ENCODE results near the gene LYL1.
A peak's percentile ranks its signal among the peaks of the same experiment; 100 is the strongest.

The LYL1 gene

GRCh38 chr19:13139633-13140311 lies 37.1 kb upstream of the LYL1 start:
- TF ChIP-seq TAF1 (IDR thresholded peaks at IDR 0.05; ENCODE audit: low read depth, low read length) (no peak), PAX5 (IDR thresholded peaks at IDR 0.05; ENCODE audit: insufficient read depth, low read length, severe bottlenecking) (no peak), POLR2AphosphoS5 (IDR thresholded peaks at IDR 0.05; ENCODE audit: low read depth, low read length) (no peak), SPI1 (IDR thresholded peaks at IDR 0.05; ENCODE audit: low read depth, low read length) (no peak), POLR2A (IDR thresholded peaks at IDR 0.05; ENCODE audit: low read depth, low read length) (no peak), POU2F2 (IDR thresholded peaks at IDR 0.05; ENCODE audit: low read depth, low read length) (no peak)
- DNase-seq (ENCODE audit: insufficient read length, low spot score): no peak
- no peak for FAIRE-seq

GRCh38 chr19:13138916-13139198 lies 36.2 kb upstream of the LYL1 start:
- no peak for FAIRE-seq
- DNase-seq (ENCODE audit: insufficient read length, low spot score): no peak
- TF ChIP-seq TAF1 (IDR thresholded peaks at IDR 0.05; ENCODE audit: low read depth, low read length) (no peak), PAX5 (IDR thresholded peaks at IDR 0.05; ENCODE audit: insufficient read depth, low read length, severe bottlenecking) (no peak), POLR2A (IDR thresholded peaks at IDR 0.05; ENCODE audit: low read depth, low read length) (no peak), POU2F2 (IDR thresholded peaks at IDR 0.05; ENCODE audit: low read depth, low read length) (no peak), POLR2AphosphoS5 (IDR thresholded peaks at IDR 0.05; ENCODE audit: low read depth, low read length) (no peak), SPI1 (IDR thresholded peaks at IDR 0.05; ENCODE audit: low read depth, low read length) (no peak)

GRCh38 chr19:13138171-13138915 lies 35.7 kb upstream of the LYL1 start:
- no peak for FAIRE-seq
- TF ChIP-seq TAF1 (IDR thresholded peaks at IDR 0.05; ENCODE audit: low read depth, low read length): no peak
- no peak for TF ChIP-seq POLR2A (IDR thresholded peaks at IDR 0.05; ENCODE audit: low read depth, low read length)
- no peak for TF ChIP-seq PAX5 (IDR thresholded peaks at IDR 0.05; ENCODE audit: insufficient read depth, low read length, severe bottlenecking)
- no peak for TF ChIP-seq POU2F2 (IDR thresholded peaks at IDR 0.05; ENCODE audit: low read depth, low read length)
- no peak for TF ChIP-seq SPI1 (IDR thresholded peaks at IDR 0.05; ENCODE audit: low read depth, low read length)
- TF ChIP-seq POLR2AphosphoS5 (IDR thresholded peaks at IDR 0.05; ENCODE audit: low read depth, low read length): no peak
- DNase-seq (ENCODE audit: insufficient read length, low spot score): no peak

GRCh38 chr19:13137290-13137794 lies 34.7 kb upstream of the LYL1 start:
- TF ChIP-seq TAF1 (IDR thresholded peaks at IDR 0.05; ENCODE audit: low read depth, low read length) (no peak), POLR2A (IDR thresholded peaks at IDR 0.05; ENCODE audit: low read depth, low read length) (no peak)
- no peak for DNase-seq (ENCODE audit: insufficient read length, low spot score)
- FAIRE-seq: no peak

DNA sequence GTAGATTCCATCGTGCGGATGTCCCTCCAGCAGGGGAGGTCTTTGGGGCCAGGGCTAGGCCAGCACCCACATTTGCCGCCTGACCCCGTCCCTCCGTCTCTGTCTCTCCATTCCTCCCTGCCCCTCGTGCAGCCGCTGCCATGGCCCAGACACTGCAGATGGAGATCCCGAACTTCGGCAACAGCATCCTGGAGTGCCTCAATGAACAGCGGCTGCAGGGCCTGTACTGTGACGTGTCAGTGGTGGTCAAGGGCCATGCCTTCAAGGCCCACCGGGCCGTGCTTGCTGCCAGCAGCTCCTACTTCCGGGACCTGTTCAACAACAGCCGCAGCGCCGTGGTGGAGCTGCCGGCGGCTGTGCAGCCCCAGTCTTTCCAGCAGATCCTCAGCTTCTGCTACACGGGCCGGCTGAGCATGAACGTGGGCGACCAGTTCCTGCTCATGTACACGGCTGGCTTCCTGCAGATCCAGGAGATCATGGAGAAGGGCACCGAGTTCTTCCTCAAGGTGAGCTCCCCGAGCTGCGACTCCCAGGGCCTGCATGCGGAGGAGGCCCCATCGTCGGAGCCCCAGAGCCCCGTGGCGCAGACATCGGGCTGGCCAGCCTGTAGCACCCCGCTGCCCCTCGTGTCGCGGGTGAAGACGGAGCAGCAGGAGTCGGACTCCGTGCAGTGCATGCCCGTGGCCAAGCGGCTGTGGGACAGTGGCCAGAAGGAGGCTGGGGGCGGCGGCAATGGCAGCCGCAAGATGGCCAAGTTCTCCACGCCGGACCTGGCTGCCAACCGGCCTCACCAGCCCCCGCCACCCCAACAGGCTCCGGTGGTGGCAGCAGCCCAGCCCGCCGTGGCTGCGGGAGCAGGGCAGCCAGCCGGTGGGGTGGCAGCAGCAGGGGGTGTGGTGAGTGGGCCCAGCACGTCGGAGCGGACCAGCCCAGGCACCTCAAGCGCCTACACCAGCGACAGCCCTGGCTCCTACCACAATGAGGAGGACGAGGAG lies 32.7 kb upstream of the LYL1 start:
- FAIRE-seq: no peak
- DNase-seq (ENCODE audit: insufficient read length, low spot score): no peak
- TF ChIP-seq TAF1 (IDR thresholded peaks at IDR 0.05; ENCODE audit: low read depth, low read length) (no peak), POLR2AphosphoS5 (IDR thresholded peaks at IDR 0.05; ENCODE audit: low read depth, low read length) (no peak), PAX5 (IDR thresholded peaks at IDR 0.05; ENCODE audit: insufficient read depth, low read length, severe bottlenecking) (no peak), SPI1 (IDR thresholded peaks at IDR 0.05; ENCODE audit: low read depth, low read length) (no peak), POU2F2 (IDR thresholded peaks at IDR 0.05; ENCODE audit: low read depth, low read length) (no peak), POLR2A (IDR thresholded peaks at IDR 0.05; ENCODE audit: low read depth, low read length) (no peak)

- FAIRE-seq (no peak), DNase-seq (ENCODE audit: insufficient read length, low spot score) (no peak)
- no peak for TF ChIP-seq POU2F2 (IDR thresholded peaks at IDR 0.05; ENCODE audit: low read depth, low read length)
- TF ChIP-seq POLR2AphosphoS5 (IDR thresholded peaks at IDR 0.05; ENCODE audit: low read depth, low read length): no peak
- TF ChIP-seq TAF1 (IDR thresholded peaks at IDR 0.05; ENCODE audit: low read depth, low read length): no peak
- no peak for TF ChIP-seq SPI1 (IDR thresholded peaks at IDR 0.05; ENCODE audit: low read depth, low read length)
- TF ChIP-seq PAX5 (IDR thresholded peaks at IDR 0.05; ENCODE audit: insufficient read depth, low read length, severe bottlenecking): no peak
- no peak for TF ChIP-seq POLR2A (IDR thresholded peaks at IDR 0.05; ENCODE audit: low read depth, low read length)
Observed at GRCh38 chr19:13134626-13135025, 32.0 kb upstream of the LYL1 start.

DNA sequence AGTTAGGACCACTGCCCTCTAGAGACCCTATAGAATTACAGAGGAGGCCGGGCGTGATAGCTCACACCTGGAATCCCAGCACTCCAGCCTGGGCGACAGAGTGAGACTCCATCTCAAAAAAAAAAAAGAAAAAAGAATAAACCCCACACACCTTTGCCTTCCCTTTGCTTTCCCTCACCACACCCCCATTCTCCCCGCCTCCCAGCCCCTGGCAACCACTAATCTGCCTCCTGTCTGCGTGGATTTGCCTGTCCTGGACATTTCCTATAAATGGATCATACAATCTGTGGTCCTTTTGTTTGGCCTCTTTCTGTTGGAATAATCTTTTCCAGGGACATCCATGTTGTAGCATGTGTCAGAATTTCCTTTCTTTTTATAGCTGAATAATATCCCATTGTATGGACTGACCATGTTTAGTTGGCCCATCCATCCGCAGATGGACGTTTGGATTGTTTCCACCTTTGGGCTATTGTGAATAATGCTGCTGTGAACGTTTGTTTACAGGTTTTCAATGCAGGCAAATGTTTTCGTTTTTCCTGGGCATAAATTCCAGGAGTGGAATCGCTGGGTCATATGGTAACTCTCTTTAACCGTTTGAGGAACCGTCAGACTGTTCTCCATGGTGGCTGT lies 30.7 kb upstream of the LYL1 start:
- FAIRE-seq (no peak), DNase-seq (ENCODE audit: insufficient read length, low spot score) (no peak)
- TF ChIP-seq POLR2A (IDR thresholded peaks at IDR 0.05; ENCODE audit: low read depth, low read length) (no peak), POLR2AphosphoS5 (IDR thresholded peaks at IDR 0.05; ENCODE audit: low read depth, low read length) (no peak), PAX5 (IDR thresholded peaks at IDR 0.05; ENCODE audit: insufficient read depth, low read length, severe bottlenecking) (no peak), TAF1 (IDR thresholded peaks at IDR 0.05; ENCODE audit: low read depth, low read length) (no peak), POU2F2 (IDR thresholded peaks at IDR 0.05; ENCODE audit: low read depth, low read length) (no peak), SPI1 (IDR thresholded peaks at IDR 0.05; ENCODE audit: low read depth, low read length) (no peak)

GRCh38 chr19:13132471-13133180 lies 30.0 kb upstream of the LYL1 start:
- no peak for DNase-seq (ENCODE audit: insufficient read length, low spot score)
- FAIRE-seq: peak; percentile 28
- TF ChIP-seq POLR2A (IDR thresholded peaks at IDR 0.05; ENCODE audit: low read depth, low read length) (no peak), TAF1 (IDR thresholded peaks at IDR 0.05; ENCODE audit: low read depth, low read length) (no peak), PAX5 (IDR thresholded peaks at IDR 0.05; ENCODE audit: insufficient read depth, low read length, severe bottlenecking) (no peak), SPI1 (IDR thresholded peaks at IDR 0.05; ENCODE audit: low read depth, low read length) (no peak), POLR2AphosphoS5 (IDR thresholded peaks at IDR 0.05; ENCODE audit: low read depth, low read length) (no peak), POU2F2 (IDR thresholded peaks at IDR 0.05; ENCODE audit: low read depth, low read length) (no peak)

Measured in GM12891 (cell line).